Hepatocyte (in vitro differentiated cells): ENCODE measurements around the gene RPP21. TPM values are rescaled to one million over a fixed set of nuclear protein-coding genes. Genes with fewer than 3 reads are reported as not detected.

ENCODE experiments used
- DNase-seq: peaks from one replicate; pipeline ENCODE4 v3.0.0-alpha.2; 2016; ENCODE audit warnings: low spot score
- H2AFZ ChIP-seq: fragments of 200-600 bp; sonication (generic); 2 replicates; pipeline ENCODE4 v1.6.0; 2016; ENCODE audit warnings: antibody characterized with exemption, mild to moderate bottlenecking
- H3K27ac ChIP-seq: fragments of 200-600 bp; sonication (generic); 2 replicates; pipeline ENCODE4 v1.5.1; 2016; ENCODE audit warnings: mild to moderate bottlenecking
- H3K27me3 ChIP-seq: fragments of 200-600 bp; sonication (generic); 2 replicates; pipeline ENCODE4 v1.6.1; 2016
- H3K36me3 ChIP-seq: fragments of 200-600 bp; sonication (generic); replicated peaks from 2 replicates; pipeline ENCODE4 v1.5.1; 2016; ENCODE audit warnings: low read depth; ENCODE audit not compliant: insufficient read depth
- H3K4me1 ChIP-seq: fragments of 200-600 bp; sonication (generic); 2 replicates; pipeline ENCODE4 v1.5.1; 2016; ENCODE audit warnings: mild to moderate bottlenecking, moderate library complexity; ENCODE audit not compliant: insufficient read depth
- H3K4me2 ChIP-seq: fragments of 200-600 bp; sonication (generic); 2 replicates; pipeline ENCODE4 v1.6.0; 2016
- H3K4me3 ChIP-seq: fragments of 200-600 bp; sonication (generic); 2 replicates; pipeline ENCODE4 v1.5.1; 2016; ENCODE audit warnings: mild to moderate bottlenecking
- H3K79me2 ChIP-seq: fragments of 200-600 bp; sonication (generic); 2 replicates; pipeline ENCODE4 v1.6.0; 2017; ENCODE audit warnings: mild to moderate bottlenecking
- H3K9me2 ChIP-seq: fragments of 200-600 bp; sonication (generic); replicated peaks from 2 replicates; pipeline ENCODE4 v1.6.0; 2017; ENCODE audit warnings: mild to moderate bottlenecking; ENCODE audit not compliant: insufficient read depth
- H3K9me3 ChIP-seq: fragments of 200-600 bp; sonication (generic); 2 replicates; pipeline ENCODE4 v1.5.1; 2016; ENCODE audit warnings: low read depth, mild to moderate bottlenecking
- H4K20me1 ChIP-seq: fragments of 200-600 bp; sonication (generic); 2 replicates; pipeline ENCODE4 v1.6.0; 2016; ENCODE audit warnings: mild to moderate bottlenecking; ENCODE audit not compliant: insufficient read depth, poor library complexity, severe bottlenecking
- EZH2 ChIP-seq: fragments of 200-600 bp; sonication (generic); IDR thresholded peaks from 2 replicates; pipeline ENCODE4 v1.6.1; 2016; ENCODE audit warnings: antibody characterized with exemption, mild to moderate bottlenecking, borderline replicate concordance
- EZH2phosphoT487 ChIP-seq: fragments of 200-600 bp; sonication (generic); IDR thresholded peaks from one replicate; pipeline ENCODE4 v1.6.1; 2018; ENCODE audit warnings: antibody characterized with exemption, mild to moderate bottlenecking, low read depth, moderate library complexity; ENCODE audit not compliant: unreplicated experiment, severe bottlenecking
- WGBS: methylation state at CpG from one replicate; pipeline ENCODE4 v1.1.6; 2016; ENCODE audit warnings: low lambda C conversion rate; ENCODE audit errors: missing lambda C conversion rate; 5-methylcytosine and 5-hydroxymethylcytosine counted together
- polyA plus RNA-seq: library from polyadenylated mRNA; unstranded; fragments of >200 nt; fragmentation: Nextera tagmentation; extraction: Ambion mirVana; gene quantifications from 2 replicates; pipeline ENCODE4 v1.2.1, GENCODE V29; 2016
- total RNA-seq: library from RNA; depleted of rRNA; stranded (reverse); fragments of >200 nt; gene quantifications from 2 replicates; pipeline ENCODE4 v1.2.3, GENCODE V29; 2014
- TF ChIP-seq, protein P1 (sequence below): fragments of 200-600 bp; sonication (generic); IDR thresholded peaks from 2 replicates; pipeline ENCODE4 v1.5.1; 2016; ENCODE audit warnings: antibody characterized with exemption, mild to moderate bottlenecking; ENCODE audit not compliant: poor library complexity

Gene RPP21
- total and polyA plus RNA-seq, 2 experiments from 2014 or later = 40.8 to 87.2 TPM

- H3K4me1 ChIP-seq = no peaks in the 10 kb centered on the region
- peak overlapping the region; percentile 78 for H2AFZ ChIP-seq
- H3K4me2 ChIP-seq = peak overlapping the region; percentile 90
- H3K4me3 ChIP-seq = peak overlapping the region; percentile 55
- WGBS = 4% methylated on average over 34 of the region's 40 CpGs
- H3K36me3 ChIP-seq = no peaks in the 10 kb centered on the region
- TF ChIP-seq EZH2 = peak; percentile 79
- TF ChIP-seq, protein P1, sequence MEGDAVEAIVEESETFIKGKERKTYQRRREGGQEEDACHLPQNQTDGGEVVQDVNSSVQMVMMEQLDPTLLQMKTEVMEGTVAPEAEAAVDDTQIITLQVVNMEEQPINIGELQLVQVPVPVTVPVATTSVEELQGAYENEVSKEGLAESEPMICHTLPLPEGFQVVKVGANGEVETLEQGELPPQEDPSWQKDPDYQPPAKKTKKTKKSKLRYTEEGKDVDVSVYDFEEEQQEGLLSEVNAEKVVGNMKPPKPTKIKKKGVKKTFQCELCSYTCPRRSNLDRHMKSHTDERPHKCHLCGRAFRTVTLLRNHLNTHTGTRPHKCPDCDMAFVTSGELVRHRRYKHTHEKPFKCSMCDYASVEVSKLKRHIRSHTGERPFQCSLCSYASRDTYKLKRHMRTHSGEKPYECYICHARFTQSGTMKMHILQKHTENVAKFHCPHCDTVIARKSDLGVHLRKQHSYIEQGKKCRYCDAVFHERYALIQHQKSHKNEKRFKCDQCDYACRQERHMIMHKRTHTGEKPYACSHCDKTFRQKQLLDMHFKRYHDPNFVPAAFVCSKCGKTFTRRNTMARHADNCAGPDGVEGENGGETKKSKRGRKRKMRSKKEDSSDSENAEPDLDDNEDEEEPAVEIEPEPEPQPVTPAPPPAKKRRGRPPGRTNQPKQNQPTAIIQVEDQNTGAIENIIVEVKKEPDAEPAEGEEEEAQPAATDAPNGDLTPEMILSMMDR = peak; percentile 77
- peak; percentile 30 for TF ChIP-seq EZH2phosphoT487
- no peak overlapping the region for H3K27ac ChIP-seq
- no peaks in the 10 kb centered on the region for H4K20me1 ChIP-seq
- no peaks in the 10 kb centered on the region for H3K9me3 ChIP-seq
- DNase-seq = peak; percentile 80
- no peaks in the 10 kb centered on the region for H3K9me2 ChIP-seq
- no peaks in the 10 kb centered on the region for H3K79me2 ChIP-seq
- H3K27me3 ChIP-seq = peaks cover 51% of the 10 kb centered on the region
Measured at GRCh38 chr6:30357678-30358540, 13.0 kb downstream of the RPP21 start.

- Histone ChIP-seq H3K4me3 (no peak overlapping the region), H4K20me1 (no peaks in the 10 kb centered on the region), H3K36me3 (no peaks in the 10 kb centered on the region), H3K27ac (no peak overlapping the region), H3K79me2 (no peaks in the 10 kb centered on the region), H2AFZ (no peak overlapping the region), H3K9me3 (no peaks in the 10 kb centered on the region), H3K27me3 (peaks cover 64% of the 10 kb centered on the region), H3K9me2 (no peaks in the 10 kb centered on the region), H3K4me2 (no peak overlapping the region), H3K4me1 (no peaks in the 10 kb centered on the region)
- TF ChIP-seq EZH2phosphoT487 = no peak
- TF ChIP-seq, protein P1 = no peak
- TF ChIP-seq EZH2 = no peak
- WGBS = 69% methylated on average over 5 of the region's 5 CpGs
- DNase-seq = no peak
Measured at GRCh38 chr6:30359276-30359675, 14.3 kb downstream of the RPP21 start.

DNA sequence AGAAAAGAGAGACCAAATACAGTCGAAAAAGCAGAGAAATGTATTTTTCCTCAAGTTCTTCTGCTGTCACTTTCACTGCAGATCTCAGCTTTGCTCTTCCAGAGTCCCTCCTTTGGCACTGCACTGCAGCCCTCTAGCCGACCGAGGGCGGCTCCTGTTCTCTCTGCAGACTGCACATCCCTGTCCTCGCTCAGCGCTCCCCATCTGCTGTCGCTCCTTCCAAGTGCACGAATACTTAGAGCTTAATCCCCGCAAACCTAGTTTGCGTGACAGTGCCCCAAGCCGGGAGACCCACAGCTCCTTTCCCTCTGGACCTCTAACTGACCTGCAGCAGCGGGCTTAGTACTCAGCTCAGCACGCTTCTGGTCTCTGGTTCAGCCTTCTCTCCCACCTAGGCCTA is 15.2 kb downstream of the RPP21 start:
- Histone ChIP-seq H4K20me1 (no peaks in the 10 kb centered on the region), H3K27me3 (peaks cover 65% of the 10 kb centered on the region), H3K79me2 (no peaks in the 10 kb centered on the region), H3K4me1 (no peaks in the 10 kb centered on the region), H2AFZ (no peak overlapping the region), H3K9me2 (no peaks in the 10 kb centered on the region), H3K4me3 (no peak overlapping the region), H3K4me2 (no peak overlapping the region), H3K9me3 (no peaks in the 10 kb centered on the region), H3K27ac (no peak overlapping the region), H3K36me3 (no peaks in the 10 kb centered on the region)
- TF ChIP-seq, protein P1 = no peak
- no peak for TF ChIP-seq EZH2phosphoT487
- TF ChIP-seq EZH2 = no peak
- 61% methylated on average over 13 of the region's 13 CpGs for WGBS
- DNase-seq = no peak
